ENCODE measurements around the gene KLF12. TPM values are rescaled to one million over a fixed set of nuclear protein-coding genes. Genes with fewer than 3 reads are reported as not detected.

KLF12 gene
- total RNA-seq, 4 donors from 2014 or later = 12.3 to 21.9 (median 17.0) TPM

- Histone ChIP-seq H3K9me3 (no peaks in the 10 kb centered on the region), H3K27ac (no peak overlapping the region), H3K27me3 (no peaks in the 10 kb centered on the region), H3K36me3 (no peaks in the 10 kb centered on the region), H3K4me1 (peaks cover 0 to 7% (median 0%) of the 10 kb centered on the region in 3 donors), H3K4me3 (no peak overlapping the region)
- ATAC-seq = no peak
- WGBS, 2 donors (ENCODE audit: low coverage in 1 of 2) = 14% methylated on average over 1 of the region's 1 CpG; no CpG with 5 or more reads in 1 of the 2 donors
- TF ChIP-seq CTCF (IDR thresholded peaks at IDR 0.05) = no peak
Observed at GRCh38 chr13:74148352-74148751, 14.1 kb upstream of the KLF12 start.

GRCh38 chr13:74145249-74145975 lies 11.2 kb upstream of the KLF12 start:
- H3K4me3 ChIP-seq = no peak overlapping the region
- 36 to 85% methylated on average over 2 of the region's 2 CpGs for WGBS, 2 donors (ENCODE audit: low coverage in 1 of 2)

GRCh38 chr13:74144269-74144668 lies 10.1 kb upstream of the KLF12 start:
- no peaks in the 10 kb centered on the region for H3K9me3 ChIP-seq
- WGBS, 2 donors (ENCODE audit: low coverage in 1 of 2) = 46 to 60% methylated on average over 3 of the region's 3 CpGs
- no peak overlapping the region for H3K27ac ChIP-seq
- H3K36me3 ChIP-seq = no peaks in the 10 kb centered on the region
- TF ChIP-seq CTCF (IDR thresholded peaks at IDR 0.05) = no peak
- no peak for TF ChIP-seq EP300 (IDR thresholded peaks at IDR 0.05)
- no peak for TF ChIP-seq POLR2A (IDR thresholded peaks at IDR 0.05)
- TF ChIP-seq POLR2AphosphoS5 (IDR thresholded peaks at IDR 0.05) = no peak
- no peak for ATAC-seq
- peaks cover 0 to 7% (median 0%) of the 10 kb centered on the region in 3 donors for H3K4me1 ChIP-seq
- H3K4me3 ChIP-seq = no peak overlapping the region
- no peaks in the 10 kb centered on the region for H3K27me3 ChIP-seq

More at GRCh38 chr13:74145249-74145975, 11.2 kb upstream of the KLF12 start:
- Histone ChIP-seq H3K27ac (no peak overlapping the region), H3K27me3 (no peaks in the 10 kb centered on the region), H3K9me3 (no peaks in the 10 kb centered on the region), H3K36me3 (no peaks in the 10 kb centered on the region), H3K4me1 (peaks cover 0 to 7% (median 0%) of the 10 kb centered on the region in 3 donors)
- no peak for ATAC-seq
- TF ChIP-seq EP300 (IDR thresholded peaks at IDR 0.05) (no peak), POLR2AphosphoS5 (IDR thresholded peaks at IDR 0.05) (no peak), CTCF (IDR thresholded peaks at IDR 0.05) (no peak), POLR2A (IDR thresholded peaks at IDR 0.05) (no peak)

- 92 to 100% methylated on average over 1 of the region's 1 CpG for WGBS, 2 donors (ENCODE audit: low coverage in 1 of 2)
- Histone ChIP-seq H3K27ac (no peak overlapping the region), H3K4me3 (no peak overlapping the region), H3K4me1 (peaks cover 0 to 7% (median 0%) of the 10 kb centered on the region in 3 donors), H3K36me3 (no peaks in the 10 kb centered on the region), H3K9me3 (no peaks in the 10 kb centered on the region), H3K27me3 (no peaks in the 10 kb centered on the region)
- TF ChIP-seq EP300 (IDR thresholded peaks at IDR 0.05) (no peak), CTCF (IDR thresholded peaks at IDR 0.05) (no peak), POLR2AphosphoS5 (IDR thresholded peaks at IDR 0.05) (no peak), POLR2A (IDR thresholded peaks at IDR 0.05) (no peak)
- ATAC-seq = no peak
Observed at GRCh38 chr13:74142257-74142656, 8.1 kb upstream of the KLF12 start.

GRCh38 chr13:74138241-74138640 lies 4.0 kb upstream of the KLF12 start:
- ATAC-seq = no peak
- Histone ChIP-seq H3K4me1 (peaks cover 0 to 8% (median 0%) of the 10 kb centered on the region in 3 donors), H3K4me3 (no peak overlapping the region), H3K27me3 (no peaks in the 10 kb centered on the region), H3K9me3 (no peaks in the 10 kb centered on the region), H3K27ac (no peak overlapping the region), H3K36me3 (no peaks in the 10 kb centered on the region)
- WGBS, 2 donors (ENCODE audit: low coverage in 1 of 2) = 90 to 97% methylated on average over 3 of the region's 3 CpGs
- TF ChIP-seq CTCF (IDR thresholded peaks at IDR 0.05) (no peak), EP300 (IDR thresholded peaks at IDR 0.05) (no peak), POLR2AphosphoS5 (IDR thresholded peaks at IDR 0.05) (no peak), POLR2A (IDR thresholded peaks at IDR 0.05) (no peak)
